Glomerular visceral epithelial cell (primary cell): ENCODE data around the gene PAPPA.

ENCODE experiments used
- DNase-seq: peaks from one replicate; pipeline ENCODE4 v3.0.0-alpha.2; 2016; ENCODE audit errors: extremely low spot score

Gene PAPPA

DNA sequence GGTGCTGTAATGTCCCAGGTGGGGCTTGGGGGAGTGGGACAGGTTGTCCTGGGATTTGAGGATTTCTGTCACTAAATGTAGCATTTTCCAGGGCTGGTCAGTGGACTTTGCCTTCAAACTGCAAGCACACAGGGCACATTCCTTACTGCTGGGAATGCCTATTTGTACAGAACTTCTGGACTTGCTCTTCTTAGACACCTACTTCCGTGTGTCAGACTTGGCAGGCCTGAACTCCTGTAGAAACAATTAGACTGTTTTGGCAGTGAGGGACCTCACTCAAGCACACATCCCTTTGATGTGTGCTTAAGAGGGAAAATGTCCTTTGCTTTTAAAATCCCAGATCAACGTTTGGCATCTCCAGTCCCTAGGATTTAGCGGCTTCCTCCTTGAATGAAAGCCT is 192.2 kb downstream of the PAPPA start:
- DNase-seq = no peak

DNA sequence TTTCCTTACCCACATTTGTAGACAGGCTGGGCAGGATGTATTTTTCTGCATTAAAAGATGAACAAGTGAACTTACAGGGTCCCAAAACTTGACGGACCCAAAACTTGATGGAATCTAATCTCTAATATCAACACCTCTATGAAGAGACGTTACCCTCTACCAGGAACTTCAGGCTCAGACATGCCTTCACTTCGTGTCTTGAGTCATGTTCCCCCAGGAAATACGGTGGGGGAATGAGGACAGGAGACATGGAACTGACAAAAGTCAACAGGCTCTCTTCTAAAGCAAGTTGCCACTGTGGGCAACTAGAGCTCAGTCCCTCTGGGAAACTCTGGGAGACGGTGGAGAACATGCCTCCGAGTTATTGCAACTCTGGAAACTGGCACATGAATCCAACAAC is 196.1 kb downstream of the PAPPA start:
- DNase-seq = no peak

DNA sequence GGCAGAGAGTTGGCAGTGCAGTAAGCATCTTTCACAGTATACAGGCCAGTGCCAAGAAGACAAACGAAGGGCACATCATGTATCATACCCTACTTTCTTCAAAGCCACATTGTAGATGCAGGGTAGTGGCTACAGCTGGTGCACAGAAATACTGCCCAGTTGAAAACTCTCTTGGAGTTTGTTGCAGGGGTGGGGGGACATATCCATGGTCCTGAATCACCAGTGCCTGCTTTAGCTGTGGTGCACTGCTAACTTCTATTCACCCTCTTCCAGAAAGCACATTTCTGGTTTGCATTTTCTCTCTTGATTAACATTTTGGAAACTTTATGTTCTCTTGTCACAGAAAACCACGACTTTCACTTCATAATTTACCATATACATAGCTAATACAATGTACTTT is 196.6 kb downstream of the PAPPA start:
- no peak for DNase-seq

DNA sequence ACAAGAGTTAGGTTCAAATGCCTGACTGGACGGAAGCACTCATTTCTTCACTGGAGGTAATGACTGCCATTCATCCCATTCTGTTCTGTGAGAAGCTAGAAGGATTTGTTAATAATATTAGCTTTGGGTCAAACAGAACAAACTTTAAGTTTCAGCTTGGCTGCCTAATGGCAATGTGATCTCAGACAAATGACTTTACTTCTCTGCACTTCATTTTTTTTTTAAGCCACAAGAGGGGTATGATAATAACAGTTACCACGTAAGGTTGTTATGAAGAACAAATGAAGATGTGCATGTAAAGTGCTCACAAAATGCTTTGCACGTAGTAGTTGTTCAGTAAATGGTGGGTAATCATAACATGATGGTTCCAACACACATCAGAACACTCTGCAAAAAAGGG is 199.4 kb downstream of the PAPPA start:
- DNase-seq = no peak

DNA sequence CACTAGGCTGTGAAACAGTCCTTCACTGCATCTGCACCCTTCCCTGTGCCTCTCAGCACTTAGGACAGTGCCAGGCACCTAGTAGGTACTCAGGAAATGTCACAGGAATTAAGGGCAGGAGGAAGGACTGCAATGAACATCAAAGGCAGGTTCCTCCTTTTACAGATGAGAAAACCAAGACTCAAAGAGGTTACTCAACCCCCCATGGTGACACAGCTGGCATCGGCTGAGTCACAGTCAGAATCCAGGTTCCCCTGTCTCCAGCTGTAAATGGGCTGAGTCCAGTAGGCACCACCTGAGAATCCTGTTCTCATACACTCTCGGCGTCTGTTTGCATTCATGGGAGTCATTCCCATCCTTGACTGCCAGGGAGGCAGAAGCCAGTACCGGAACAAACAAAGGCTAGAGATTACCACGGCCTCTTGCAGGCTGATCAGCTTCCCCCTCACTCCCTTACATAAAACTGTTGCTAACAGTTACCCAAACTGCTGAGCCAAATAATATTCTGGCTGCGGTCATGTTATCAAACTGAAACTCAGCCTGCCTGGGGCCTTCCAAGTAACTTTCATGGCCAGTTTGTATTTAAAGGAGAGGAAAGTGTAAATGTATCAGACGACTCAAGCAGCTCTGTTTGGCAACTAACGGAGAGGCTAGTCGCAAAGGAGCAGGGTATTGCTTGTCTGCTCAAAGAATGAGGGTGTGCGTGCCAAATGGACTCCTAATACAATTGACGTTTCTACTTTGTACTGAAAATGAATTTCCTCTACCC is 201.7 kb downstream of the PAPPA start:
- no peak for DNase-seq

DNA sequence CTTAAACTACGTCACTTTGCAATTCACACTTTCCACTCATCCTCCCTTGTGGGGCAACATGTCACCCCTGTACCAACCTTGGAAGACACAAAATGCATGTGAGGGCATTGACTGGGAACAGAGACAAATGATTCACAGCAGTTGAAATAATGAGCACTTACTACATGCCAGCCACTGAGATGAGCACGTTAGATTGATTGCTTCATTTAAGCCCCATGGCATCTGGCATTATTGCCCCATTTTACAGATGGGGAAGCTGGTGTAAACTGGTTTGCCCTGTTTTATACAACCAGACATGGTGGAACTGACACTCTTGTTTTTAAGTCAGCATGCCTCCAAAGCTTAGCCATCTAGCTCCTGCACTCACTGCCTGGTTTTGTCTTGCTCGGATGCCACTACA is 204.7 kb downstream of the PAPPA start:
- no peak for DNase-seq

DNA sequence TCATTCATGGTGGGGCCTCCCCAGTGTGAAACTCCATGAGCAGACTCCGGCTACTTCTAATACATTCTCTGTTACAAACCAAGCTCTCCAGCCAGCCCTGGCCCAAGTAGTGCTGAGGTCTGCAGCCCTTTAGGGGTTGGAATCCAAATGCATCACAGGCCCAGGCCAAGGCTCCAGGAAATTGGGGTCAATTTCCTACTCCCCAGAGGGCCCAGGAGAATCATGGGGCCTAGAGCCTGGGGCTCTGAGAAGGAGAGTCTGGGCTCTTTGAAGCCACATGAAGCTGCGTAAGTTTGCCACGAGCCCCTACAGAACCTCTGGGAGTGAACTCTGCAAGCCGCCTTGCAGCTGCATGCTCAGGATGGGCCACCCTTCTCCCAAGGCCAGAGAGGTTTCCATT is 206.4 kb downstream of the PAPPA start:
- no peak for DNase-seq

DNA sequence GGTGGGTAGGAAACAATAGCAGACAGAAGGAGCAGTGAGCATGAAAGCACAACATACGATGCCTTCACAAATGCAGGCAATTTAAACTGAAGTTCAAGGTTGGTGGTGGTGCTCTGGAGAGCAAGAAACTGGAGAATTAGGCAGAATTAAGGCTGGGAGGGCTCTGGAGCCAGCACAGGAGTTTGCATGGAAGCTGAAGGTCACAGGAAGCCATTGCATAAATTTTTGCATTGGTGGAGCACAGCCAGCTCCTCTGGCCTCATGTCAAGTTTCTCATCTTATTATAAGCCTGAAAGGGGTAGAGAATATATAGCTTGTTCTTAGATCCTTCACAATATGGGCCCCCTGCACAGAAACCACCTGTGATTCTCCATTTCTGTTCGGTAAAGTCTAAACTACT is 207.4 kb downstream of the PAPPA start:
- DNase-seq = no peak

DNA sequence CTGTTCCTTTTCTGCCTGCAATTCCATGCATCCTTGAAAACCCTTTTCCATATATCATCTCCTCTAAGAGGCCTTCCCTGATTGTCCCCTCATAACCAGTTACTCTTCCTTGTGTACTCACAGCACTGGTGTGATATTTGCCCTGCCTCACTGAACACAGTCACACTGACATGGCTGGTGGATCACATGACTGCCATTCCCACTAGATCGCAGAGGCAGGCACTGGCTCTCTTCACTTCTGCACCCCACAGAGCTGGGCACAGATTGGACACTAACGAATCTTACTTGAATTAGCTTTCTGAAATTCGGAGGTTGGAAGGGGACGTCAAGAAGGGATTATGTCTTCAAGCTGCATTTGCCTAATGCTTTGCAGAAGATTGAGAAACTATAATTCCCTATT is 208.0 kb downstream of the PAPPA start:
- no peak for DNase-seq

DNA sequence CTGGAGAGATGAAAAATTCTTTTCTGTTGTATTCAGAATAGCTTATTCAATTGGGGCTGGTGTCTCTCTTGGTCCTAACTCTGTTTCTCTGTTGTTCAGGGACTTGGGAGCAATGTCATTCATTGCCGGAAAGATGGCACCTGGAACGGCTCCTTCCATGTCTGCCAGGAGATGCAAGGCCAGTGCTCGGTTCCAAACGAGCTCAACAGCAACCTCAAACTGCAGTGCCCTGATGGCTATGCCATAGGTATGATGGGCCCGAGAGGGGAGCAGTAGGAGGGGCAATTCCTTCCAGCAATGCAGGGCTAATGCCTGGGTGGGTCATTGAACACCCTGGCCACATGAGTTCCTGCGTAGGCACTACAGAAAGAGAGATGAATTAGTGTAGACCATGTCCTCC is 208.9 kb downstream of the PAPPA start:
- DNase-seq = no peak

DNA sequence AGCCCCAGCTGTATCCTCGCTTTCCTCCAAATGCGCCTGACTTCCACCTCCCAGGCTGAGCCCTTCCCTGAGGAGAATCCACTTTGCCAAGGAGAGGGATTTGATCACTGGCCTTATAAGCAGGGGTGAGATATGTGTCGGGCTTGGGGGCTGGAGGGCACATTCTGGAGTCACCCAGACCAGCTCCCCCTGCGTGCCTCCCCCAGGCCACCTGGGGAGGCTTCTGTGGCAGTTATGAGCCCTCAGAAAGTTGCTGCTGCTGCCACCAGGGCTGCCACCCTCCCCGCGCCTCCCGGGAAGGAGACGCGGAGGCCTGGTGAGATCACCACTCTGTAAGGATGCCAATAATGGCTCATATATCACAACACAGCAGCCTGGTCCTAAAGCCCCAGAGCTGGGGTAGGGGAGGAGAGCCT is 211.5 kb downstream of the PAPPA start:
- peak; percentile 80 for DNase-seq

DNA sequence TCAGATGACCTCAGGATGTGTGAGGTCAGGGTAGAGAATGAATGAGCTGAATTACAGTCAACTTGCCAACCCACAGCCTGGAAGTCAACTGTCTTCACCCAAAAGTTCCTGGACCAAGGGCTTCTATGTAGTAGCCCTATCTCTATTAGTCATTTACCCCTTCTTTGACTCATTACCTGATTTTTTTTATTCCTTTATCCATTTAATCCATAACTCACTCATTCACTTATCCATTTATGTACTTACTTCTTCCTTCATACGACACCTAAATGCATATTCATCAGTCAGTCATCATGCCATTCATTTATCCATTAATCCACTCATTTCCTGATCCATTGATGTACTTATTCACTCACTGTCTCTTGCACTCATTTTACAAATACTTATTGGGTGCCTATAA is 212.7 kb downstream of the PAPPA start:
- no peak for DNase-seq

DNA sequence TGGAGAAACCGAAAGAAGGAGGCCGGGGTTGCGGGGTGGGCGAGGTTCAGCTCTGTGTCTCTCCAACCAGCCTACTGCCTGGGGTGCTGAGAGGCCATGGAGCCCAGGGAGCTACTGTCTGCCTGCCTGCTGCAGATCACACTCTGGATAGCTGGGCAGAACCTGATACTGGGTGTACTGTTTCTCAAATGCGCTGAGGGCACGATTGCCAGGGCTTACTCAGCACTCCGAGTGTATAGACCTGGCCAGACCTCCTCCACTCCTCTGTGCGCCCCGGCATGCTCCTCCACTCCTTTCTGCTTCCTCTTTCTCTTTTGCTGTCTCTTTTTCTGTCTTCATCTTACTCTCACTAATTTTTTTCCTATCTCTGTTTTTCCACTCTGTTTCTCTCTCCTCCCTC is 215.1 kb downstream of the PAPPA start:
- DNase-seq = no peak

DNA sequence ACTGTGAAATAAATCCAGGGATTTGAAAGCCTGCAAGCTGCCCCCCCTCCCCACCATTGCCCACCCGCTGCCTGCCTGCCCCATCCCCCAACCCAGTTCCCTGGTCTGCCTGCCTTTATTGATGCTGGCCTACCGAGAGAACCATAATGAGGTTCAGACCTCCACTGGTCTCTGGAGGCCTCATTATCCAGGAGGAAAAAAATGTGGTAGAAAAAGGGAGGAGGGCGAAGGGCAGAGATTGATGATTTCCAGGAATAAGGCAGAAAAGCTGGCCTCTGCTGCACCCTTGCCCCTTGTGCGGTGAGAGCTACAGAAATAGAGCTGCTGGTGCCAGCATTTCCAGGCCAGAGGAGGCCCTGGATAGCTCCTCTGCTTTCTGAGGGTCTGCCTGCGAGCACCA is 216.1 kb downstream of the PAPPA start:
- DNase-seq = no peak

DNA sequence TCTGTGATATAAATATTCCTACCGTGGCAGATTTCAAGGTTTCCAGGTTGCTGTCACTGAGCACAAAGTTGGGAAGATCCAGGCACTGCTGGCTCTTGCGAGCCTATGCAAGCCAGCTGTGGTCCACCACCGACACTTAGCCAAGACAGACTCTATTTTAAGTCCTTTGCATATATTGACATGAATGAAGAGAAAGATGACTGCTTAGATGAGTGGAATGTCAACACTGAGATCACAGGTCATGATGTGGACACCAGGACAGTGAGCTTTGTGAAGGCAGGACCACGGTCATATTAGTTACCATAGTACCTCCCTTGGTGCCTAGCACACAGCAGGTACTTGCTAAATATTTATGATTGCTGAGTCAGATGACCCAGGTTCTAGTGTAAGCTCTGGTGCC is 217.0 kb downstream of the PAPPA start:
- no peak for DNase-seq

DNA sequence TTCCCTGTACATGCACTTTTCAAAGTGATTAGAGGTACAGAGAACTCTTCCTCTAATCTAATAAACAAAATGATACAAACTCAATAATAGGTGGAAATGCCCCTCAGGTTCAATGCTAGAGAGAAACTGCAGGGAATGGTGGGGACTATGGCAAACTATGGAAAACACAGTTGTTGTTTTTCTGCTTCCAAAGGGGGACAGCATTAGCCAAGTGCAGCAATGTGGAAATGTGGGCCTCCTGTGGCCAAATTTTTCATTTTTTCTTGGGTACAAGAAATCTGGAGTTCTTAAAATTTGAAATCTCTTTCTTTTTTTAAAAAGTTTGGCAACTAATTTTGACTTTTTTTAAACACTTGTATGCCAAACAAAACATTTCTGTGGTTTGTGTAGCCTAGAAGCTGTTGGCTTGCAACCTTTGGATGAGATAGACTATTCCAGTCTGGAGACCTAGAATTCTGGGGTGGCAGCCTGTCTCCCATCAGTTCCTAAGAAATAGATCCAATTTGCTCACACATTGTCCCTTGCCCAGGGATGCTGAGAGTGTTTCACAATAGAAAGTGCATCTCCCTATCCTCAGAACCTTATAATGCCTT is 218.6 kb downstream of the PAPPA start:
- DNase-seq = no peak

DNA sequence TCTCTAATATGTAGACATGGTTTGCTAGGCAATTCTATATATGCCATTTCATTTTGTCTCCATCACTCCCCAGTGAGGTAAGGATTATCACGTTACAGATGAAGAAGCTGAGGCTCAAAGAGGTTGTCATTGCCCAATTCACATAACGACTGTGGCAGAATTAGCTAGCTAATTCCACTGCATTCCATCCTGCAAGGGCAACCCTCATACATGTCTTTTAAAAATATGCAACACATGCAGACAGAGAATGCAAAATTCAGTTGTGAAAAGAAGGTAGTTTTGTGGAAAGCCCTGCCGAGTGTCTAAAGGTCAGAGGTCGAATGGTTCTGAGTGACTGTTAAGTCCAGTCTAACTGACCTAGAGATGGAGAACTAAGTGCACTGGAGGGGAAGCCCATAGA is 219.2 kb downstream of the PAPPA start:
- no peak for DNase-seq

DNA sequence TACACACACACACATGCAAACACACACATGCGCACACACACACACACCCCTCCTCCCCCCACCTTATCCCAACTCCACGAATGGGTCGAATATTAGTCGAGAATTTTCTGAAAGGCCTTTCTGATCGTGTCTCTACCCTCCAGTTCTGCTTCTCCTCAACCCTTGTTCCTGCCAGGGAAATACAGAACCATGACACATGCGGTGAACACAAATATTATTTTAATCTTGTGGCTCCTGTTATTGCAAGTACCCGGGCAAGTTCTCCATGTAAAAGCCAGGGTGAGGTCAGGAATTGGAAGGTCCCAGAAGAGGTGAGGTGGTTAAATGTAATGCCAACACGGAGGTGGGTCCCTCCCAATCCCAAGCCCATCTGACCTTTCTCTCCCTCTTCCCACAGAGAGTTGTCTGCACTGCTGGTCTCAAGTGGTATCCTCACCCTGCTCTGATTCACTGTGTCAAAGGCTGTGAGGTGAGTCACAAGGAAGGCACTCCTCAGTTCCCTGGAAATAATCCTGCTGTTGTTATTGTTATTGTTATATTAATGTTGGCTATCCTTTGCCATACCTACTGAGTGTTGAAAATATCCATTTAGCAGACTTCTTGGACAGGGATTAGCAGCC is 223.7 kb downstream of the PAPPA start:
- DNase-seq = peak; percentile 92

DNA sequence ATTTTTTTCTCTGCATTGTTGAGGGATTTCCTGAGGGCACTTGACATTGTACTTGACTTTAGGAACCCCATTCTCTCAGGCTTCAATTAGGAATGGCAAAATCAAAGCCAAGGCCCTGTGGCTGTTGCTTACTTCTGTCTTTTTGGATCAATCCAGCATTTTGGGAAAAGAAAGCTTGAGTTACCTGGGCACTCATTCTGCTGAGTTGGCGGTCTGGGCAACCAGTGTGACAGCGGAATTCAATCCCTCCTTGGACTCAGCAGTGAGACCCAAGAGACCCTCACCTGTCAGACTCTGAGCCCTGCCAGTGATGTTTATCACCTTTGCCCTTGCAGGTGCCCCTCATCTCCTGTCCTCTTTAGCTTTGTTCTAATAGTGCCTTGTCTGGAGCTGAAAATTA is 225.3 kb downstream of the PAPPA start:
- DNase-seq = no peak

DNA sequence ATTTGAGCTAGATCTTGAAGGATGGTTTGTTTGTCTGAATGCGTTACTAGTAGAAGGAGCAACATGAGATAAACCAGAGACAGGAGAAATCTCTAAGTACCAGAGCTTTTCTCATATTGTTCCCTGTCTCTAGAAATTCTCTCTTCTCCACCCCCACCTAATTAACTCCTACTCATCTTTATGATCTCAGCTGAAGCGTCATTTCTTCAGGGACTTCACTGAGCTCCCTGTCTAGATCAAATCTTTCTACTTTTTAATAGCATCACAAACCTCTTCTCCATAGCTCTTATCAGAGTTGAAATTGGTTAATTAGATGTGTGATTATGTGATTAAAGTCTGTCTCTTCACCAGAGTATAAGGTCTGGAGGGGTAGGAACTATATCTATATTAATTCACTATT is 226.2 kb downstream of the PAPPA start:
- DNase-seq = no peak

DNA sequence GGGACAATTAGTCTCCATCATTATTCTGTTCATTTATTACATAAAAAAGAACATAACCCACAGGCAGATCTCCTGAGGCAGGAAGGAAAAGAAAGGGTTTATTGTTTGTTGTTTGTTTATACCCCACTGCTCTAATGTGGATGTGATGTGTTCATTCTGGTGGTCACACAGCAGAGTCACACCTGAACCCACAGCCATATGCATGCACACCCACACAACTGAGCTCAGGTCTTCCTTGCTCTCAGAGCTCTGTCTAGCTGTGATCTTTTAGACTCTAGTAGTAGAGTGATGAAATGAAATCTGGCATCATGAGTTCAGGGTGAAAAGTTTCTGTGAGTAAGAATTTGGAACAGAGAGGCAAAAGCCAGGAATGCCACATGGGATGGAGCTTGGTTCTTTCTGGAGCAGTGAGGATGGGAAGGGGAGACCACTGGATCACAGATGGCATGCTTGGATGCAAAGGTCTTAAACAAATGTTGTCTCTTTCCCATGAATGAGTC is 227.0 kb downstream of the PAPPA start:
- no peak for DNase-seq

DNA sequence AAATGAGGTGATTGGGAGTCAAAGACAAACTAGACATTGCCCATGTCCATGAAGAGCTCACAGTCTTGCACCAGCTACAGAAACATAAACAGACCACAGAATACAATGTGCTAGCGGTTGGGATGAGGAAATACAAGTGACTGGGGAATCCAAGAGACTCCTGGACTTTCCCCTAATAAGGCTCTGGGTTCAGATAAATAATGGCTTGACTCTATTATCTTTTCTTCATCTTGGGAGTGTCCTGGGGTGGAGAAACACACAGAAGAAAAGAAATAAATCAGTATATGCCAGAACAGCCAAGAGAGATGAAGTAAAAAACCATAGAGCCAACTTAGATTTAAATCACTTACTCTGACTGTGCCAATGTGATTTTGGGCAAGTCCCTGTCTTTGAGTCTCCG is 227.8 kb downstream of the PAPPA start:
- no peak for DNase-seq

DNA sequence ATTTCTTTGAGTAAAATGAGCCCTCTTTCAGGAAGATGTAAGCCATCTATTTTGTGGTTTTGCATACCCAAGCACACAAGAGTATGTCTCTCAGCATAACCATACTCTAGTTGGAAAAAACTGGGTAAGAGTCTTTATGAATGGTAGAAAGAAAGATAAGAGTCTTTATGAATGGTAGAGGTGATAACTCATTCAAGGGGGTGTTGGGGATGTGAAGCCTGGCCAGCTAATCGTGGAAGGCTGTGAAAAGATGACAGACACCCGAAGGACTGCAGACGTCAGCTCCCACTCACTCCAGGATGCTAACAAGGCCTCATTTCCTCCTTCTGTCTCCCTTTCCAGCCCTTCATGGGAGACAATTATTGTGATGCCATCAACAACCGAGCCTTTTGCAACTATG is 228.5 kb downstream of the PAPPA start:
- DNase-seq = no peak
